ENCODE results near the gene CCL18. TPM values are rescaled to one million over a fixed set of nuclear protein-coding genes. Genes with fewer than 3 reads are reported as not detected.
"Not testable (repeated sequence)": the region's sequence is repeated elsewhere in the genome, so short reads cannot be mapped to it uniquely, and the experiment has no call there.

Gene CCL18
- total RNA-seq, 2 experiments from 2014 or later, result not detected

- no peaks in the 10 kb centered on the region for H3K9me2 ChIP-seq (ENCODE audit: insufficient read depth, low read length)
- no peak for DNase-seq (ENCODE audit: low spot score)
- no peaks in the 10 kb centered on the region for H3K36me3 ChIP-seq (ENCODE audit: insufficient read depth, low read length)
- H3K4me1 ChIP-seq (ENCODE audit: insufficient read depth, low read length, poor library complexity, severe bottlenecking), result no peaks in the 10 kb centered on the region
- H3K27ac ChIP-seq (ENCODE audit: low read depth, low read length, poor library complexity, severe bottlenecking), result no peak overlapping the region
- no peaks in the 10 kb centered on the region for H4K20me1 ChIP-seq (ENCODE audit: insufficient read depth, low read length)
- TF ChIP-seq CTCF (conservative IDR thresholded peaks at IDR 0.05; ENCODE audit: low read length), result no peak
- TF ChIP-seq EZH2phosphoT487 (IDR thresholded peaks at IDR 0.05; ENCODE audit: borderline replicate concordance, low read depth, low read length), result no peak
- BruUV-seq (replicated peaks), result no TSS peak
- intact Hi-C loops (cut with micrococcal nuclease; ENCODE audit: unreplicated experiment), result no loop called here
- ChIA-PET POLR2A (interaction anchor here (2.3 kb wide), 1 partner anchor 10 kb away, joined by 8 read pairs; no protein-coding TSS in a partner anchor), CTCF (ENCODE audit: unreplicated experiment) (no interaction called here)
- H3K9me3 ChIP-seq (ENCODE audit: low read length), result peaks cover 14% of the 10 kb centered on the region
- H3K79me2 ChIP-seq (ENCODE audit: insufficient read depth, low read depth, low read length), result no peaks in the 10 kb centered on the region
- no peak overlapping the region for H3K4me3 ChIP-seq (ENCODE audit: low read depth, low read length, poor library complexity, severe bottlenecking)
- no peak overlapping the region for H2AFZ ChIP-seq (ENCODE audit: low read length)
- H3K4me2 ChIP-seq (ENCODE audit: low read length), result no peak overlapping the region
Observed at GRCh38 chr17:36120221-36120620, 56.1 kb downstream of the CCL18 start.

GRCh38 chr17:36121099-36121498, 57.0 kb downstream of the CCL18 start:
- H4K20me1 ChIP-seq (ENCODE audit: insufficient read depth, low read length); H3K36me3 ChIP-seq (ENCODE audit: insufficient read depth, low read length); CTCF ChIA-PET (ENCODE audit: unreplicated experiment); POLR2A ChIA-PET; H3K4me3 ChIP-seq (ENCODE audit: low read depth, low read length, poor library complexity, severe bottlenecking); H3K79me2 ChIP-seq (ENCODE audit: insufficient read depth, low read depth, low read length); BruUV-seq (replicated peaks); intact Hi-C loops (cut with micrococcal nuclease; ENCODE audit: unreplicated experiment); H3K4me1 ChIP-seq (ENCODE audit: insufficient read depth, low read length, poor library complexity, severe bottlenecking); H2AFZ ChIP-seq (ENCODE audit: low read length); DNase-seq (ENCODE audit: low spot score); H3K9me2 ChIP-seq (ENCODE audit: insufficient read depth, low read length); H3K27ac ChIP-seq (ENCODE audit: low read depth, low read length, poor library complexity, severe bottlenecking); H3K4me2 ChIP-seq (ENCODE audit: low read length): not testable (repeated sequence)
- peaks cover 23% of the 10 kb centered on the region for H3K9me3 ChIP-seq (ENCODE audit: low read length)

Small RNA genes lying within 50 kb of the gene (small RNA-seq; reads per million reads assigned to genes)
- gene RN7SL301P, result not detected

Other genes starting within 250 kb of the CCL18 start
- gene HEATR9, start 195.4 kb upstream of the CCL18 start, total RNA-seq (2014; rRNA removed; shearing (Covaris generic)), result not detected in 2 replicates
- gene HEATR9, start 195.4 kb upstream of the CCL18 start, total RNA-seq (2022), result not detected in 2 replicates
- gene CCL5, start 183.9 kb upstream of the CCL18 start, total RNA-seq (2014; rRNA removed; shearing (Covaris generic)), result not detected in 2 replicates
- gene CCL5, start 183.9 kb upstream of the CCL18 start, total RNA-seq (2022), result 0.41 and 0.88 TPM in 2 replicates
- 3.3 and 4.1 TPM in 2 replicates for gene RDM1, start 133.5 kb upstream of the CCL18 start, total RNA-seq (2014; rRNA removed; shearing (Covaris generic))
- 11.0 and 16.4 TPM in 2 replicates for gene RDM1, start 133.5 kb upstream of the CCL18 start, total RNA-seq (2022)
- gene LYZL6, start 120.6 kb upstream of the CCL18 start, total RNA-seq (2014; rRNA removed; shearing (Covaris generic)), result not detected in 2 replicates
- not detected in 2 replicates for gene LYZL6, start 120.6 kb upstream of the CCL18 start, total RNA-seq (2022)
- gene CCL16, start 82.8 kb upstream of the CCL18 start, total RNA-seq (2014; rRNA removed; shearing (Covaris generic)), result not detected in 2 replicates
- gene CCL16, start 82.8 kb upstream of the CCL18 start, total RNA-seq (2022), result not detected in 2 replicates
- gene CCL14, start 77.5 kb upstream of the CCL18 start, total RNA-seq (2014; rRNA removed; shearing (Covaris generic)), result not detected in 2 replicates
- not detected in 2 replicates for gene CCL14, start 77.5 kb upstream of the CCL18 start, total RNA-seq (2022)
- gene CCL15, start 62.7 kb upstream of the CCL18 start, total RNA-seq (2014; rRNA removed; shearing (Covaris generic)), result not detected in 2 replicates
- gene CCL15, start 62.7 kb upstream of the CCL18 start, total RNA-seq (2022), result not detected in 2 replicates
- not detected in 2 replicates for gene CCL23, start 46.3 kb upstream of the CCL18 start, total RNA-seq (2014; rRNA removed; shearing (Covaris generic))
- gene CCL23, start 46.3 kb upstream of the CCL18 start, total RNA-seq (2022), result not detected in 2 replicates
- not detected in 2 replicates for gene CCL3, start 25.9 kb downstream of the CCL18 start, total RNA-seq (2014; rRNA removed; shearing (Covaris generic))
- not detected in 2 replicates for gene CCL3, start 25.9 kb downstream of the CCL18 start, total RNA-seq (2022)
- gene CCL4, start 39.6 kb downstream of the CCL18 start, total RNA-seq (2014; rRNA removed; shearing (Covaris generic)), result 0.09 TPM in 1 of 2 replicates, not detected in the other
- gene CCL4, start 39.6 kb downstream of the CCL18 start, total RNA-seq (2022), result not detected in 2 replicates
- 1.5 and 3.0 TPM in 2 replicates for gene TBC1D3B, start 112.4 kb downstream of the CCL18 start, total RNA-seq (2014; rRNA removed; shearing (Covaris generic))
- gene TBC1D3B, start 112.4 kb downstream of the CCL18 start, total RNA-seq (2022), result 12.8 and 13.8 TPM in 2 replicates
- gene CCL3L1, start 132.5 kb downstream of the CCL18 start, total RNA-seq (2014; rRNA removed; shearing (Covaris generic)), result 0.10 TPM in 1 of 2 replicates, not detected in the other
- gene CCL3L1, start 132.5 kb downstream of the CCL18 start, total RNA-seq (2022), result 0.44 TPM in 1 of 2 replicates, not detected in the other
- gene CCL4L2, start 146.8 kb downstream of the CCL18 start, total RNA-seq (2014; rRNA removed; shearing (Covaris generic)), result 0.50 TPM in 1 of 2 replicates, not detected in the other
- not detected in 2 replicates for gene CCL4L2, start 146.8 kb downstream of the CCL18 start, total RNA-seq (2022)
- gene TBC1D3I, start 200.3 kb downstream of the CCL18 start, total RNA-seq (2014; rRNA removed; shearing (Covaris generic)), result 0.19 TPM in 1 of 2 replicates, not detected in the other
- gene TBC1D3I, start 200.3 kb downstream of the CCL18 start, total RNA-seq (2022), result 0.55 and 0.79 TPM in 2 replicates